ENCODE results near the gene PALM3.

DNA sequence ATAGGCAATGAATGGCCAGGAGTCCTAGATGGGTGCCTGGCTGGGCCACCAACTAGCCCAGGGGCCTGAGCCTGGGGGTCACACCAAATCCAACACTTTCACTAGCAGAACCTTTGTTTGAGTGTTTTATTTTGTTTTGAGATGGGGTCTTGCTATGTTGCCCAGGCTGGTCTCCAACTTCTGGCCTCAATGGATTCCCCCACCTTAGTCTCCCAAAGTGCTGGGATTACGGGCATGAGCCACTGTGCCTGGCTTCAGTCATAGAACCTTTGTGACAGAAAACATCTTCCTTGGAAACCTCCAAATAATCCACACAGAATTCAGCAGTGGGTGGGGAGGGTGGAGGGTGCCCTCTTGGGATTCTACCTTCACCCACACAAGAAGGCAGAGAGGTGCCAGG is 49.6 kb upstream of the PALM3 start:
- TF ChIP-seq, protein P1, sequence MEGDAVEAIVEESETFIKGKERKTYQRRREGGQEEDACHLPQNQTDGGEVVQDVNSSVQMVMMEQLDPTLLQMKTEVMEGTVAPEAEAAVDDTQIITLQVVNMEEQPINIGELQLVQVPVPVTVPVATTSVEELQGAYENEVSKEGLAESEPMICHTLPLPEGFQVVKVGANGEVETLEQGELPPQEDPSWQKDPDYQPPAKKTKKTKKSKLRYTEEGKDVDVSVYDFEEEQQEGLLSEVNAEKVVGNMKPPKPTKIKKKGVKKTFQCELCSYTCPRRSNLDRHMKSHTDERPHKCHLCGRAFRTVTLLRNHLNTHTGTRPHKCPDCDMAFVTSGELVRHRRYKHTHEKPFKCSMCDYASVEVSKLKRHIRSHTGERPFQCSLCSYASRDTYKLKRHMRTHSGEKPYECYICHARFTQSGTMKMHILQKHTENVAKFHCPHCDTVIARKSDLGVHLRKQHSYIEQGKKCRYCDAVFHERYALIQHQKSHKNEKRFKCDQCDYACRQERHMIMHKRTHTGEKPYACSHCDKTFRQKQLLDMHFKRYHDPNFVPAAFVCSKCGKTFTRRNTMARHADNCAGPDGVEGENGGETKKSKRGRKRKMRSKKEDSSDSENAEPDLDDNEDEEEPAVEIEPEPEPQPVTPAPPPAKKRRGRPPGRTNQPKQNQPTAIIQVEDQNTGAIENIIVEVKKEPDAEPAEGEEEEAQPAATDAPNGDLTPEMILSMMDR (conservative IDR thresholded peaks at IDR 0.05; ENCODE audit: low read depth in 2 of 2), result no peak
- TF ChIP-seq EZH2 (IDR thresholded peaks at IDR 0.05; ENCODE audit: low read depth, unreplicated experiment) (no peak), POLR2AphosphoS5 (IDR thresholded peaks at IDR 0.05; ENCODE audit: low read depth) (no peak), CREB1 (CRISPR knock-in tag; IDR thresholded peaks at IDR 0.05; ENCODE audit: low read depth) (no peak)
- TF ChIP-seq, protein P2, sequence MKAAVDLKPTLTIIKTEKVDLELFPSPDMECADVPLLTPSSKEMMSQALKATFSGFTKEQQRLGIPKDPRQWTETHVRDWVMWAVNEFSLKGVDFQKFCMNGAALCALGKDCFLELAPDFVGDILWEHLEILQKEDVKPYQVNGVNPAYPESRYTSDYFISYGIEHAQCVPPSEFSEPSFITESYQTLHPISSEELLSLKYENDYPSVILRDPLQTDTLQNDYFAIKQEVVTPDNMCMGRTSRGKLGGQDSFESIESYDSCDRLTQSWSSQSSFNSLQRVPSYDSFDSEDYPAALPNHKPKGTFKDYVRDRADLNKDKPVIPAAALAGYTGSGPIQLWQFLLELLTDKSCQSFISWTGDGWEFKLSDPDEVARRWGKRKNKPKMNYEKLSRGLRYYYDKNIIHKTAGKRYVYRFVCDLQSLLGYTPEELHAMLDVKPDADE (IDR thresholded peaks at IDR 0.05), result no peak

All from GM23338 (cell line).